Activated CD4-positive, alpha-beta T cell treated with anti-CD3 and anti-CD28 coated beads for 24 hours (primary cell): ENCODE data around the gene PFKL.

Source experiments
- DNase-seq, 2 donors: peaks; one replicate each; pipeline ENCODE4 v3.0.0-alpha.2; 2020; ENCODE audit warnings: low read depth in 2 of 2

PFKL gene

DNA sequence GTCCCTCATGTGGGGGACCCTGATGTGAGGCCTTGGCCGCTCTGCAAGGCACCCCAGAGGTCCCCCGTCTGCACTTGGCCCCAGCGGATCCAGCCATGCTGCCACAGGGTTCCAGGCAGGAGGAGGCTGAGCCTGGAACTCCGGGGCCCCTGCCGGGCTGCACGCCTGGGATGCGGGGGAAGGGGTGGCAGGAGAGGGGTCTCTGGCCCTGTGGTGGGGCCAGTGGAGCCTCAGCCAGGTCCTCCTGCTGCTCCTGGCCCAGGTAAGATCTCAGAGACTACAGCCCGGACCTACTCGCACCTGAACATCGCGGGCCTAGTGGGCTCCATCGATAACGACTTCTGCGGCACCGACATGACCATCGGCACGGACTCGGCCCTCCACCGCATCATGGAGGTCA lies 12.9 kb downstream of the PFKL start:
- DNase-seq, result no peak

DNA sequence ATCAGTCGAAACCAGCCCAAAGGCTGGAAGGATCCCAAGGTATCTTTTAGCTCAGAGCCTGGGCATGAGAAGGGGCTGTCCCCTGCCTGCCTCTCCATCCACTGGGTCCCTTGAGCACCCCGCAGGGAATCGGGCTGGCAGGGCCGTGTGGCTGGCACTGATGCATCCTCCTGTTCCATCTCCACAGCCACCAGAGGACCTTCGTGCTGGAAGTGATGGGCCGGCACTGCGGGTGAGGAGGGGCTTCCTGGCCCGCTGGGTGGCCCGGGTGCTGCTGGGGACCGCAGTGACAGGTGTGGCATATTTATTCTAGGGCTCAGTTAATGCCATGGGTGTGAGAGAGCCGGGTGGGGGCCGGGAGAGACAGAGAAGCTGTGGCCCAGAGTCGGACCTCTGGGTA lies 13.6 kb downstream of the PFKL start:
- no peak for DNase-seq

DNA sequence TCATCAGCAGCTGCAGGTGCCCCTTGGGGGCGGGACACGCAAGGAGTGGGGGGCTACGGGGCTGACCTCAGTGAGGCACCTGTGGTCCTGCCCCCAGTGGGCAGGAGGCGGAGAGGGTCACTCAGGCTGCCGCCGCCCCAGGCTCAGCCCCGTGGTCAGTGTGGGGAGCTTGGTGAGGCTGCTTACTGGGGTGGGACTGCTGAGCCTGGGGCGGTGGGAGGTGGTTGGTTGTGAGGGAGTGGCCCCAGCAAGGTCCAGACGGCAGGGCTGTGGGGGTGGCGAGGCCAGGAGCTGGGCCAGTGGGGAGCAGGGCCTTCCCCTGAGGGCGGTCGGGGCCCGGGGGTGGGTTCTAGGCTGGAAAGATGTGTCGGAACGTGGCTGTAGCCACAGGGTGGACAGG lies 14.3 kb downstream of the PFKL start:
- no peak for DNase-seq

DNA sequence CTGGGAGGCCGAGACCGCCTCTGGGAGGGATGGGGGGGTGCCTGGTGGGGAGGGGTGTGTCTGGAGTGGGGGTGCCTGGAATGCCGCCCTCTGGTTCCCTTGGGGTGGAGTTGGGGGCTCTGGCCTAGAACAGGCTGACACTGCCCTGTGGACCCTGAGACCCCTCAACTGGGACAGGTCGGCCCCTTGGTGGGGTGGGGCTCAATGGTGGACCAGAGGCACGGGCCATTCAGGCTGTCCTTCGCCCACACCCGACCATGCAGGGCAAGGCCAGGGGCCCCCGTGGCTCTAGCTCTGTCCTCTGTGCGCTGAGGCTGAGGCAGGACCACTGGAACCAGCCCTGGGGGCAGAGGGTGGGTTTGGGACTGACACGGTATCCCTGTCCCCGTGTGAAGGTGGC lies 14.7 kb downstream of the PFKL start:
- DNase-seq, result no peak

DNA sequence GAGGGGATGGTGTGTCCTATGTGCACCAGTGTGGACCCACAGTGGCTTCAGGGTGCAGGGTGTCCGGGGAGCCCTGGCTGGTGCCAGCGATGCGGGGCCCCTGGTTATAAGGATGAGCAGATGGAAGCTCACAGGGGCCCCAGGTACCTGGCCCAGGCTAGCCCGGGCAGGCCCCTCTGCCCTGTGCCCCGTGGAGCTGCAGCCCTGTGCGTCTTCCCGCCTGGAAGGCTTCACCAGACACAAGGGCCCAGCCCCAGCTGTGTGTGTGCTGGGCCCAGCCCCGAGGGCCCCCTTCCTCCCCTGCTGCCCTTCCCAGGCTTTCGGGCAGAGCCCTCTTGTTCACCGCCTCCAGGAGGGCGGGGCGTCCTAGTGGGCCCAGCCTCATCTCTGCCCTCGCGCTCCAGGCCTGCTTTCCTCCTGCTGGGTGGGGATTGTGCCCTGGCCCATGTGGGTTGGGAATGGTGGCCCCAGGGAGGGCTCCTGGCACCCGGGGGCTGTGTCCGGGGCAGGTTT lies 15.9 kb downstream of the PFKL start:
- DNase-seq, result no peak

DNA sequence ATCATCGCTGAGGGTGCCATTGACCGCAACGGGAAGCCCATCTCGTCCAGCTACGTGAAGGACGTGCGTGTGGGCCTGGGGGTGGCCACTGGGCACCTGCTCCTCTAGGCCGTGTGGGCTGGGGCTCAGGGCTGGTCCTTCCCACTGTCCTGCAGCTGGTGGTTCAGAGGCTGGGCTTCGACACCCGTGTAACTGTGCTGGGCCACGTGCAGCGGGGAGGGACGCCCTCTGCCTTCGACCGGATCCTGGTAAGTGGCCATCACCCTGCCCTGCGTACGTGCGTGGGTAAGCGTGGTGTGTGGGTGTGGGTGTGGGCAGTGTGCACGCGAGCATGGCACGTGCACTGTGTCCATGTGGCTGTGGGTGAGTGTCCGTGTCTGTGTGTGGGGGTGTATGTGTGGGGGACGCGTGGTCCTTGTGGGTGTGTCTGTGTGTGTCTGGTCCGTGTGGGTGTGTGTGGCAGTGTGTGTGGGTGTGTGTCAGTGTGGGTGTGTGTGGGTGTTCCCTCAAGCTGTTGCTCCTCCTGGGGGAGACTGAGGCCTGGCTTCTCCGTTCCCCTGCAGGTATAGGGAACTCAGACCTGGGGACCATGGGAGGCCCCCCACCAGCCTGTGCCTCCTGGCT lies 16.5 kb downstream of the PFKL start:
- DNase-seq, result no peak

DNA sequence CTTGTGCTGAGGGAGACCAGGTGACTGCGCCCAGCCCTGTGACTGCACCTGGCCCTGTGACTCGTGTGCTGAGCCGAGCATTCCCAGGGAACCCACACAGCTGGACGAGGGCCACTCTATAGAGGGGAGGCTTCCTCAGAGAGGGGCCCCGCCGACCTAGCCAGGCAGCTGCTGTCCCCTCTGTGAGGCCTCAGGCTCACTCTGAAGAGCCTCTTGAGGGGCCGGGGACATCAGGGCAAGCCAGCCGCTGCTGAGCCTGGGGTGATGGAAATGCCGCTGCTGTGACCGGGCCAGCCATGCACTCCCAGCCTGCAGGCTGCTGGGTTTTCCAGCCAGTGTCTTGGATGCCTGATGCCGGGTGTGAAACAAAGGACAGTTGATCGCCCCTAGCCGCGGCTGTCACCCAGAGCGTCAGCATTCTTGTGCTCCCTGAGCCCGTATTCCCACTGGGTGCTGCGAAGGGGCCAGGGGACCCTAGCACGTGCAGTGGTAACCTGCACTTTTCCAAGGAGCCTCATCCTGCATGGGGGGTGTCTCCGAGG lies 17.5 kb downstream of the PFKL start:
- no peak for DNase-seq

DNA sequence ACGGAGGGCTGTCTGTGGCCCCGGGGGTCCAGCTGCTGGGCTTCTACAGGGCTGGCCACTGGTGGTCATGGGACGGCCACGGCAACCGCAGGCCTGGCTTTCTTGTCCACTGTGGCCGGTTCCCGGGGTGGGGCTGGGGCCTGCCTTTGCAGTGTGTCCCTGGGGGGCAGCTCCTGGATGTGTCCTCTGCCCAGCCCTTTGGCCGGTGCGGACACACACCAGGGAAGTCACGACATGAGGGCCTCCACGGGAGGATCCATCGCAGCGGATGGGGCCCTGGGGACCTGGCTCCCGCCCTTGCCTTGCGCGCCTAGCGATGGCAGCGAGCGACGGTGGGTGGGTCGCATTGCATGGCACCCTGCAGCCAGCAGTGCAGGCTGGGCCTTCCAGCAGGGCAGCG lies 18.0 kb downstream of the PFKL start:
- DNase-seq, result no peak

DNA sequence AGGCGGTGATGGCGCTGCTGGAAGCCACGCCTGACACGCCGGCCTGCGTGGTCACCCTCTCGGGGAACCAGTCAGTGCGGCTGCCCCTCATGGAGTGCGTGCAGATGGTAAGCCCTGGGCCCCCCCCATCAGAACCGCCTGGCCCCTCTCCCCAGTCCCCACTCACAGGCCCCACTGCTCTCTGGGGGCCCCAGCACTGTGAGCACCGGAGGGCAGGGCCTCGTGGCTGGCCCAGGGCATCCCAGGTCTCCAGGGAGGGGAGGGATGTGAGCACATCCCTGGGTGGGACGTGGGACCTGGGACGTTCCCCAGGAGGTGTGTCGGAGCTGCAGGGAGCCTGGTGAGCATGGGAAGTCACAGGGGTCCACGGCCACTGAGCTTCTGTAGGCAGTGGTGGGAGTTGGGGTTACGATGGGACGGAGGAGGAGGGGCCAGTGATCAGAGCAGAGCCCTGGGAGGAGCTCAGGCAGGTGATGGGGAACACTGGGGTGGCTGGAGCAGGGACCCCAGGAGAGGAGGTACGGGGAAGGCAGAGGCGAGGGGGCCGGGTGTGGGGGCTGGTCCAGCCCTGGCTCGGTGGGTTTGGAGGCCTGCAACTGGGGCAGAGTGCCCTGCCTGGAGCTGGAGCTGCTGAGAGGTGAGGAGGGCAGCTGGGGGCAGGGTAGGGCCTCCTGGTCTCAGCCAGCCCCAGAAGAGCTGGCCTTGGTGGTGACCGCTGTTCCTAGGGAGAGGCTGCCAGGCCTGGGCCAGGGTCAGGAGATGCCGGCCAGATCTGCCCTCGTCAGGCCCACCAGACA lies 18.8 kb downstream of the PFKL start:
- no peak for DNase-seq

DNA sequence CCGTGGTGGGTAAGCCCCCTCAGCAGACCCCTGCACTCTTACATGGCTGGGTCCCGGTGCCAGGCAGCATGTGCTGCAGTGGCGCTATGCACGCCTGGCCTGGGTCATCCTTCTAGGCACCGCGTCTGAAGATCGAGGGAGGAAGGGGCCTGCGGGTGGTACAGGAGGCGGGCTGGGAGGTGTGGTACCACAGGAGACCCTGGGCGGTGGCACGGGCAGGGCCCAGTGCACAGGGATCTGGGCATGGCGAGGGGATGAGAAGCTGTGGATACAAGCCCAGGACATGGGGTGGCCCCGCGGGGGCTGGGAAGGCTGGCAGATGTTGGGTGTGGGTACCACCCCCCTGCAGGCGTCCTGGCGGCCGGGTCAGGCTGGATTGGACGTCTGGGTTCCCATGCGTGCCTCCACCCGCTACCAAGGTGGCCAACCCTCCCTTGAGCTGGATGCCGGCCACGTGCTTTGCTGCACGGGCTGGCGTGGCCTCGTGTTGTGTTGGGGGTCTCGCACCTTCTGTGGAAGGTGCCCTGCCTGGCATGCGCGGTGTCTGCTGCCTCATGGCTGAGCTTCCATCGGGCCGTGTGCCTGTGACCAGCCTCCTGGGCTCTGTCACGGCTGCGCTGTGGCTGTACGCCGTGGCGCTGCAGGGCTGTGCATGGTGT lies 19.7 kb downstream of the PFKL start:
- no peak for DNase-seq

DNA sequence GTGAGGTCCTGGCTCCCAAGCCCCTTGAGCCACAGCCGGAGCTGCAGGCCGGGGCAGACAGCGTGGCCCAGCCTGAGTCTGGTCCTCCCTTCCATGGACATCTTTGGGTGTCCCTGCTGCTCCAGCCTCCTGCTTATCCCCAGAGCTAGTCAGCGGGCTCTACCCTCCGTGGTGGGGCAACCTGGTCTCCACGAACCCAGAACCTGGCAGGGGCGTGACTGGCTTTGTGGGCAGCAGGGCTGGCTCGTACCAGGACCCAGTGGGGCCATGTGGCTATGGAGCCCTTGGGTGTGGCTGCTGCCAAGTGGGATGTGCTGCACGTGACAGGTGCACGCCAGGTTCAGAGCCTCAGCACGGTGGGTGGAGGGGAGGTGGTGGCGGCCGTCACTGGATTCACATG lies 21.0 kb downstream of the PFKL start:
- DNase-seq, result no peak

DNA sequence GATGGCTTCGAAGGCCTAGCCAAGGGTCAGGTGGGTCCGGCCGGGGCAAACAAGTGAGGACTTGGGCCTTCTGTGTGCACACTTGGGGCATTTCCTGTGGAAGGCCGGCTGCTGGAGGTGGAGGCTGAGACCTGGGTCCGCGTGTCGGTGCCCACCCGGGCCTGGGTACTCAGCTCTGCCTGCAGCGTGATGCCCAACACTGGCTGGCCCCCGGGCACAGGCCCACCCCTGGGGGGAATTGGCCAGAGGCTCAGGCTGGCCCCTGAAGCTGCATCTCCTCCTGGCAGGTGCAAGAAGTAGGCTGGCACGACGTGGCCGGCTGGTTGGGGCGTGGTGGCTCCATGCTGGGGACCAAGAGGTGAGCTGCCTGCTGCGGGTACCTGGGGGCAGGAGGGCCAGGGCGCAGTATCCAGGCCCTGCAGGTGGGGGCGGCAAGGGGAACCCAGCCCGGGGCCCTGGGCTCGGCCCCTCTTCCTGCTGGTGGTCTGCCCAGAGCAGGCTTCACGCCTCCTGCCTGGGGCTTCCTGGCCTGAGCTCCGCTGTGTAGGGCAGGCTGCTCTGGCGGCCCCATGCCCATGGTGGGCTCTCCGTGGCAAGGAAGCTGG lies 22.1 kb downstream of the PFKL start:
- no peak for DNase-seq

DNA sequence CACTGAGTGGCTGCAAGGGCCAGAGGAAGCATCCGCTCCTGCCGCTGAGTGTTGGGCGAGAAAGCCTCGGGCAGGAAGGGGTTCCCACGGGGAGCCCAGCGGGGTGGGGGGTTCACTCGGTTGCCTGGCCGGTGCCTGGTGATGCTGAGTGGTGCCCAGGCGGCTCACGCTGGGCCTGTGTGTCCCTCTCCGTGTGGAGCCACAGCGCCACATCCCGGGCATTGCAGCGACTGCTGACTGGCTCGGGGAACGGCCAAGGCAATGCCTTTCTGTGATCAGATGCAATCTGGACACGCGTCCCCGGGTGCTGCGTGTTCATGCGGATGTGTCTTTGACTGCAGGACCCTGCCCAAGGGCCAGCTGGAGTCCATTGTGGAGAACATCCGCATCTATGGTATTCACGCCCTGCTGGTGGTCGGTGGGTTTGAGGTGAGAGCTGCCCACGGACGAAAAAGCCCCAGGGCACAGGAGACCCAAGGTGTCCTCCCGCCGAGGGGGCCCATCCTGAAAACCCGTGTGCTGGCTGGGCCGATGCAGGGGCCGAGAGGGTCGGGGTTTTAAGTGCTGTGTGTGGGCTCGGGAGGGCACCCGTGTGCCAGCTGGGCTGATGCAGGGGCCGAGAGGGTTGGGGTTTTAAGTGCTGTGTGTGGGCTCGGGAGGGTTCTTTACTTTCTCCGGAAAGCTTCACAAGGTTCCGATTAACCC lies 22.9 kb downstream of the PFKL start:
- no peak for DNase-seq

DNA sequence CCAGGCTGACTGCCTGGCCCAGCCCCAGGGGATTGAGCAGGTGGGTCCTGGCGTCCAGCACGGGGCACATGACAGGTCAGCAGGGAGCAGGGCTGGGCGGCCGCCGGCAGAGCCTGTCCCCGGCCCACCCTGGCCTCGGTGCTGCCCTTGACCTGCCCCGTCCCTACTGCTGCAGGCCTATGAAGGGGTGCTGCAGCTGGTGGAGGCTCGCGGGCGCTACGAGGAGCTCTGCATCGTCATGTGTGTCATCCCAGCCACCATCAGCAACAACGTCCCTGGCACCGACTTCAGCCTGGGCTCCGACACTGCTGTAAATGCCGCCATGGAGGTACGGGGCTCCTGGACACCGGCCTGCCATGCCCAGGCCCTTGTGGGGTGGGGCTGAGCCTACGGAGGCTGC lies 23.7 kb downstream of the PFKL start:
- DNase-seq, result no peak

DNA sequence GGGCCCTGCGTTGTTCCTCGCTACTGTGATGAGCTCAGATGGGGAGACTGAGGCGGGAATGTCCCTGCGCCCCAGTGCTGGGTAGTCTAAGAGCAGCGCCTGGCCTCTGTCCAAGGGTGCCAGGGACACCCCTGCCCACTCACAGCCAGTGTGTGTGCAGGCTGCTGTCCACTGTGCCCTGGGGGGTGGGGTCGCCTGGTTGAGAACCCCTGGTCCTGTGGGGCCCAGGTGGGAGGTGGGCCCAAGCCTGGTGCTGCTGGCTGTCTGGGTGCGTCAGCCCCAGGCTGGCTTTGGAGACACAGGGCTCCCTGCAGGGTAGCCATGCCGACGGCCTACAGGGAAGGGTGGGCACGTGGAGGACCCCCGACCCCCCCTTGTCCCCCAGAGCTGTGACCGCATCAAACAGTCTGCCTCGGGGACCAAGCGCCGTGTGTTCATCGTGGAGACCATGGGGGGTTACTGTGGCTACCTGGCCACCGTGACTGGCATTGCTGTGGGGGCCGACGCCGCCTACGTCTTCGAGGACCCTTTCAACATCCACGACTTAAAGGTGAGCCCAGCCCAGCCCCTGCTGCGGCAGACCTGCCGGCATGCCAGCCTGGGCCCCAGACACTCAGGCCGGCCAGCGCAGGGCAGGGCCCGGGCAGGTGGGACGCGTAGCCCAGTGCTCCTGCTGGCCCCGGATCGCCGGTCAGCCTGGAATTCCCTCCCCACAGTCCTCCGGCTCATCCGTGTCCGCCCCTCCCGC lies 24.4 kb downstream of the PFKL start:
- no peak for DNase-seq

DNA sequence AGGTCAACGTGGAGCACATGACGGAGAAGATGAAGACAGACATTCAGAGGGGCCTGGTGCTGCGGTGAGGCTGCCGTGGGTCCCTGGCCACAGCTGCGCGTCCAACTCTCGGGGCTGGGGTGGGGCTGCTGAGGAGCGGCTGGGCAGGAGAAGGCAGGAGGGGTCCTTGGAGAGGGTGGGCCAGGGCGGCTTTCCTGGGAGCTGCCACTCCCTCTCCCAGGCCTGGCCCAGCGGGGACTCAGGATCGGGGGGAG lies 24.9 kb downstream of the PFKL start:
- no peak for DNase-seq

DNA sequence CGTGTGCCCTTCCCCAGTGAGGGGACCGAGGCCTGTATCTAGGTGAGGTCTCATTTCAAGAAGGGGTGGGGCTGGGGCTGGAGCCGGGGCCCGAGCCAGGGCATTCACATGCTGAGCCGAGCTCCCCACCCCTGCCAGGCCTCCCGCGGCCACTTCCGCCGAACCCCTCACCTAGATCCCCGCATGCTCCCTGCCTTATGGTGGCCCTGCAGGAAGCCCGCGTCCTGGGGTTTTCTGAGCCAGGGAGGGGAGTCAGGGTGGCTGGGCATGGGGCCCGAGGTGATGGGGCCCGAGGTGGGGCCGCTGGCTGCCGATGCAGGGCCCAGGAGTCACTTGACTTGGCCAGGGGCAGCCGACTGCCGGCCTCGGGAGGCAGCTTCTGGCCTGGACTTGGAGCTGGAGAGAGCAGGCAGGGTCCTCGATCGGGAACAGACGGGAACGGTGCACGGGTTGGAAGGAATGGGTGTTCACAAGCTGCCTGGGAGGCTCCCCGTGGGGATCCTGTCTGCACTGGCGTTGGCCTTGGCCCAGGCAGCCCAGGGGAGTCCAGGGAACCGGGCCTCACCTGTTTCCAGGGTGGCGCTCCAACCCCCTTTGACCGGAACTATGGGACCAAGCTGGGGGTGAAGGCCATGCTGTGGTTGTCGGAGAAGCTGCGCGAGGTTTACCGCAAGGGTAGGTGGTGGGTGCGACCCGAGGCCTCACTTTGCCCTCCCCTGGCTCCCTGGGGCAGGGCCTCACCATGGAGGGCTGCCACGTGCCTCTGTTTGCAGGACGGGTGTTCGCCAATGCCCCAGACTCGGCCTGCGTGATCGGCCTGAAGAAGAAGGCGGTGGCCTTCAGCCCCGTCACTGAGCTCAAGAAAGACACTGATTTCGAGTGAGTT lies 25.8 kb downstream of the PFKL start:
- no peak for DNase-seq

DNA sequence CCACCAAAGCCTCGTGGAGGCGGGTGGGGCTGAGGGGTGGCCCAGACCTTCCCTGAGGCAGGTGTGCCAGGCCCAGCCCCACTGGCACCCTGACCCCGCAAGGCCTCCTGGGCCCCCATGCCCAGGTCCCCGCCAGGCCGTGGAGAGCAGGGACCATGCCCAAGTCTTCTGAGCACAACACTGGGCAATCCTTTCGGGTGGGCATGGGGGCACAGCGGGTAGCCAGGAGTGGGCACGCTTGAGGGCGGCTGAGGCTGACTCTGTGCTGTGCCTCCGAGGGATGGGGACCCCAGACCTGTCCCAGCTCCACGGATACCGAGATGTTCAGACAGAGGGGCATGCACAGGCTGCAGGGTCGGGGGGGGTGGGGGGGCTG lies 26.4 kb downstream of the PFKL start:
- no peak for DNase-seq

DNA sequence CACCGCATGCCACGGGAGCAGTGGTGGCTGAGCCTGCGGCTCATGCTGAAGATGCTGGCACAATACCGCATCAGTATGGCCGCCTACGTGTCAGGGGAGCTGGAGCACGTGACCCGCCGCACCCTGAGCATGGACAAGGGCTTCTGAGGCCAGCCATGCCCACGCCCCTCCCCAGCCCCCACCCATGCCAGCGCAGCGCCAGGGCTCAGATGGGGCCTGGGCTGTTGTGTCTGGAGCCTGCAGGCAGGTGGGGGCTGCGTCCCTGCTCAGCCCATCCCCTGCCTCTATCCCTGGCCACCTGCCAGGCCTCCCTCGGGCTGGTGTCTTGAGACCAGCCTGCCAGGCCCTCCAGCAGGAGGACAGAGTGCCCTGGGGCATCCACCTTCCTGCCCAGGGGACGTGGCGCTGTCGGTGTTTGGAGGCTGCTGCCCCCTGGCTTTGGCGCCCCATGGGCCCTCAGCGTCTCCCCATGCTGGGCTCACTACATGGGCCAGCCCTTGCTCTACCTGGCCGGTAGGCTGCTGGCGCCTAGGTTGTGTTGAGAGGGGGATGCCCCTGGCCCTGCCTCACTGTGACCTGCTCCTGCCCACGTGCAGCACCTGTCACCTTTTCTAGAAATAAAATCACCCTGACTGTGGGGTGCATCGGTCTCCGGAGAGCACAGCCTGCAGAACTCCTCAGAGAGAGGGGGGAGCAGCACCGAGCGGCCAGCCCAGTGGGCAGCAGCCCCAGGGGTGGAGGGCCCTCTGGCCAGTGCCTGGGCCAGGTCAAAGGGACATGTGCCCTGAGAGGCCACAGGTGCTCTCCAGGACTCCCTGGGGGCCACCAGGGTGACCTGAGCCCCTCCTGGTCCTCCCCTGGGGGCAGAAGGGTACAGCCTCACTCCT lies 27.1 kb downstream of the PFKL start:
- DNase-seq, result no peak
